Brain microvascular endothelial cell (primary cell): ENCODE data around the gene C1orf159.

Experiments used
- DNase-seq: peaks from one replicate; pipeline ENCODE4 v3.0.0-alpha.2; 2020
- H3K27ac ChIP-seq: fragments of 250-450 bp; sonication (Bioruptor Pico); 2 replicates; pipeline ENCODE4 v1.5.1; 2020; ENCODE audit warnings: mild to moderate bottlenecking, moderate library complexity
- H3K27me3 ChIP-seq: fragments of 250-450 bp; sonication (Bioruptor Pico); replicated peaks from 2 replicates; pipeline ENCODE4 v1.5.1; 2020; ENCODE audit warnings: mild to moderate bottlenecking
- H3K36me3 ChIP-seq: fragments of 250-450 bp; sonication (Bioruptor Pico); replicated peaks from 2 replicates; pipeline ENCODE4 v1.5.1; 2020; ENCODE audit warnings: mild to moderate bottlenecking
- H3K4me3 ChIP-seq: 2 replicates; pipeline ENCODE4 v1.5.1; 2011; ENCODE audit warnings: low read depth, mild to moderate bottlenecking, control low read depth, low read length, moderate library complexity
- CTCF ChIP-seq: IDR thresholded peaks from 2 replicates; pipeline ENCODE4 v1.5.1; 2011; ENCODE audit warnings: low read depth, mild to moderate bottlenecking, moderate library complexity, low read length, control low read depth, inconsistent platforms; ENCODE audit errors: missing control alignments
- in situ Hi-C: cut with HindIII; loops from 2 replicates; pipeline ENCODE4 v1.10.0; 2017; ENCODE audit warnings: low sequenced_read_pairs, low pct_ligation_motif_present

C1orf159 gene

GRCh38 chr1:1046767-1047166, 69.1 kb downstream of the C1orf159 start:
- DNase-seq: no peak
- H3K27ac ChIP-seq: no peak overlapping the region
- no peak for TF ChIP-seq CTCF
- H3K36me3 ChIP-seq: peaks cover 69% of the 10 kb centered on the region
- in situ Hi-C loops: no loop called here
- no peaks in the 10 kb centered on the region for H3K27me3 ChIP-seq
- H3K4me3 ChIP-seq: no peak overlapping the region

GRCh38 chr1:1046243-1046642, 69.6 kb downstream of the C1orf159 start:
- TF ChIP-seq CTCF: no peak
- no peak overlapping the region for H3K4me3 ChIP-seq
- no peak for DNase-seq
- H3K27ac ChIP-seq: no peak overlapping the region
- in situ Hi-C loops: no loop called here
- no peaks in the 10 kb centered on the region for H3K27me3 ChIP-seq
- H3K36me3 ChIP-seq: peaks cover 66% of the 10 kb centered on the region

- in situ Hi-C loops: no loop called here
- H3K36me3 ChIP-seq: peaks cover 57% of the 10 kb centered on the region
- no peak overlapping the region for H3K4me3 ChIP-seq
- DNase-seq: no peak
- TF ChIP-seq CTCF: no peak
- H3K27ac ChIP-seq: no peak overlapping the region
- no peaks in the 10 kb centered on the region for H3K27me3 ChIP-seq
Measured at GRCh38 chr1:1045129-1045528, 70.8 kb downstream of the C1orf159 start.

- H3K27ac ChIP-seq: no peak overlapping the region
- H3K27me3 ChIP-seq: no peaks in the 10 kb centered on the region
- no peak for TF ChIP-seq CTCF
- in situ Hi-C loops: no loop called here
- H3K36me3 ChIP-seq: peaks cover 55% of the 10 kb centered on the region
- no peak overlapping the region for H3K4me3 ChIP-seq
- no peak for DNase-seq
Measured at GRCh38 chr1:1044455-1045078, 71.3 kb downstream of the C1orf159 start.

- Histone ChIP-seq H3K27me3 (no peaks in the 10 kb centered on the region), H3K36me3 (peaks cover 50% of the 10 kb centered on the region), H3K27ac (no peak overlapping the region), H3K4me3 (no peak overlapping the region)
- DNase-seq: no peak
- in situ Hi-C loops: no loop called here
- no peak for TF ChIP-seq CTCF
Measured at GRCh38 chr1:1043921-1044320, 72.0 kb downstream of the C1orf159 start.

- Histone ChIP-seq H3K36me3 (peaks cover 50% of the 10 kb centered on the region), H3K4me3 (no peak overlapping the region), H3K27me3 (no peaks in the 10 kb centered on the region), H3K27ac (no peak overlapping the region)
- DNase-seq: no peak
- TF ChIP-seq CTCF: no peak
- in situ Hi-C loops: no loop called here
Measured at GRCh38 chr1:1043411-1043810, 72.5 kb downstream of the C1orf159 start.
